ENCODE data around the gene INPP5B. TPM values are rescaled to one million over a fixed set of nuclear protein-coding genes. Genes with fewer than 3 reads are reported as not detected.

The INPP5B gene
- total RNA-seq, 1 experiment from 2014 or later, result 12.1 TPM

GRCh38 chr1:37854406-37854805 is 92.4 kb downstream of the INPP5B start:
- Histone ChIP-seq H2AFZ (ENCODE audit: low read length) (no peak overlapping the region), H3K9me2 (replicated peaks; ENCODE audit: low read length) (no peaks in the 10 kb centered on the region), H3K4me2 (ENCODE audit: low read length) (no peak overlapping the region), H3K36me3 (ENCODE audit: low read depth, low read length) (peaks cover 12% of the 10 kb centered on the region; the same call in 1 of the 2 replicates), H3F3A (ENCODE audit: low read length, unreplicated experiment) (no peaks in the 10 kb centered on the region), H3K27ac (ENCODE audit: low read length) (no peak overlapping the region), H4K20me1 (ENCODE audit: low read length) (peaks cover 11% of the 10 kb centered on the region; the same call in 1 of the 2 replicates), H3K9ac (ENCODE audit: low read length) (no peak overlapping the region), H3K4me1 (ENCODE audit: insufficient read depth, low read length) (peaks cover 18% of the 10 kb centered on the region), H3K27me3 (ENCODE audit: low read length) (no peaks in the 10 kb centered on the region), H3K4me3 (ENCODE audit: low read length) (no peak overlapping the region), H3K9me3 (ENCODE audit: low read length) (no peaks in the 10 kb centered on the region), H3K79me2 (ENCODE audit: low read length) (peaks cover 81% of the 10 kb centered on the region)
- POLR2A ChIA-PET (ENCODE audit: unreplicated experiment), result no interaction called here
- intact Hi-C loops (cut with micrococcal nuclease), result no loop called here
- no peak for ATAC-seq
- CTCF ChIA-PET, result no interaction called here
- no peak for DNase-seq
- no TSS peak for BruUV-seq (replicated peaks)
- no peak for TF ChIP-seq EZH2phosphoT487 (IDR thresholded peaks at IDR 0.05; ENCODE audit: borderline replicate concordance, low read length)
- TF ChIP-seq CTCF (conservative IDR thresholded peaks at IDR 0.05; ENCODE audit: low read depth, low read length), result no peak
- TF ChIP-seq EZH2 (IDR thresholded peaks at IDR 0.05; ENCODE audit: low read length, unreplicated experiment), result no peak

GRCh38 chr1:37853157-37853556 is 93.7 kb downstream of the INPP5B start:
- no peak overlapping the region for H3K27ac ChIP-seq (ENCODE audit: low read length)
- H3K79me2 ChIP-seq (ENCODE audit: low read length), result peaks cover 79% of the 10 kb centered on the region
- no peak for ATAC-seq
- H2AFZ ChIP-seq (ENCODE audit: low read length), result no peak overlapping the region
- no peak overlapping the region for H3K4me3 ChIP-seq (ENCODE audit: low read length)
- TF ChIP-seq CTCF (conservative IDR thresholded peaks at IDR 0.05; ENCODE audit: low read depth, low read length), result no peak
- TF ChIP-seq EZH2phosphoT487 (IDR thresholded peaks at IDR 0.05; ENCODE audit: borderline replicate concordance, low read length), result no peak
- no peak for TF ChIP-seq EZH2 (IDR thresholded peaks at IDR 0.05; ENCODE audit: low read length, unreplicated experiment)
- H3K27me3 ChIP-seq (ENCODE audit: low read length), result no peaks in the 10 kb centered on the region
- H3K9me3 ChIP-seq (ENCODE audit: low read length), result no peaks in the 10 kb centered on the region
- H3K4me1 ChIP-seq (ENCODE audit: insufficient read depth, low read length), result peaks cover 13% of the 10 kb centered on the region
- H3K9ac ChIP-seq (ENCODE audit: low read length), result no peak overlapping the region
- H3F3A ChIP-seq (ENCODE audit: low read length, unreplicated experiment), result no peaks in the 10 kb centered on the region
- CTCF ChIA-PET, result no interaction called here
- BruUV-seq (replicated peaks), result no TSS peak
- intact Hi-C loops (cut with micrococcal nuclease), result no loop called here
- H3K9me2 ChIP-seq (replicated peaks; ENCODE audit: low read length), result no peaks in the 10 kb centered on the region
- DNase-seq, result no peak
- POLR2A ChIA-PET (ENCODE audit: unreplicated experiment), result no interaction called here
- H4K20me1 ChIP-seq (ENCODE audit: low read length), result peaks cover 11% of the 10 kb centered on the region; the same call in 1 of the 2 replicates
- no peak overlapping the region for H3K4me2 ChIP-seq (ENCODE audit: low read length)
- H3K36me3 ChIP-seq (ENCODE audit: low read depth, low read length), result peaks cover 12% of the 10 kb centered on the region; the same call in 1 of the 2 replicates

GRCh38 chr1:37851782-37852210 is 95.1 kb downstream of the INPP5B start:
- Histone ChIP-seq H3K9me2 (replicated peaks; ENCODE audit: low read length) (no peaks in the 10 kb centered on the region), H3K9me3 (ENCODE audit: low read length) (no peaks in the 10 kb centered on the region), H3K4me3 (ENCODE audit: low read length) (no peak overlapping the region), H3K4me2 (ENCODE audit: low read length) (no peak overlapping the region), H4K20me1 (ENCODE audit: low read length) (peaks cover 11% of the 10 kb centered on the region; the same call in 1 of the 2 replicates), H3K9ac (ENCODE audit: low read length) (no peak overlapping the region), H3K79me2 (ENCODE audit: low read length) (peaks cover 78% of the 10 kb centered on the region), H3K36me3 (ENCODE audit: low read depth, low read length) (peaks cover 10% of the 10 kb centered on the region; the same call in 1 of the 2 replicates), H2AFZ (ENCODE audit: low read length) (no peak overlapping the region), H3F3A (ENCODE audit: low read length, unreplicated experiment) (no peaks in the 10 kb centered on the region), H3K27ac (ENCODE audit: low read length) (no peak overlapping the region), H3K4me1 (ENCODE audit: insufficient read depth, low read length) (peaks cover 10% of the 10 kb centered on the region), H3K27me3 (ENCODE audit: low read length) (no peaks in the 10 kb centered on the region)
- intact Hi-C loops (cut with micrococcal nuclease), result no loop called here
- ATAC-seq, result no peak
- no peak for DNase-seq
- TF ChIP-seq CTCF (conservative IDR thresholded peaks at IDR 0.05; ENCODE audit: low read depth, low read length) (no peak), EZH2 (IDR thresholded peaks at IDR 0.05; ENCODE audit: low read length, unreplicated experiment) (no peak), EZH2phosphoT487 (IDR thresholded peaks at IDR 0.05; ENCODE audit: borderline replicate concordance, low read length) (no peak)
- ChIA-PET POLR2A (ENCODE audit: unreplicated experiment) (no interaction called here), CTCF (no interaction called here)
- BruUV-seq (replicated peaks), result no TSS peak

Measured in PC-3 (cell line).